Smooth muscle cell (in vitro differentiated cells): ENCODE data around the gene CCDC6. TPM values are rescaled to one million over a fixed set of nuclear protein-coding genes. Genes with fewer than 3 reads are reported as not detected.
"Not testable (repeated sequence)": the region's sequence is repeated elsewhere in the genome, so short reads cannot be mapped to it uniquely, and the experiment has no call there.

Experiments used
- DNase-seq: peaks from one replicate; lab custom pipeline; 2025; ENCODE audit not compliant: unreplicated experiment; lab: John Stamatoyannopoulos, UW
- H2AFZ ChIP-seq: fragments of 200-600 bp; sonication (generic); 2 replicates; pipeline ENCODE4 v1.6.0; 2016; ENCODE audit warnings: antibody characterized with exemption, low read depth, mild to moderate bottlenecking
- H3F3A ChIP-seq: fragments of 200-600 bp; sonication (generic); 2 replicates; pipeline ENCODE4 v1.6.0; 2017; ENCODE audit warnings: antibody characterized with exemption, low read depth
- H3K27ac ChIP-seq: fragments of 200-600 bp; sonication (generic); 2 replicates; pipeline ENCODE4 v1.5.1; 2016; ENCODE audit warnings: low read depth, mild to moderate bottlenecking
- H3K27me3 ChIP-seq: fragments of 200-600 bp; sonication (generic); 2 replicates; pipeline ENCODE4 v1.6.1; 2016; ENCODE audit warnings: low read depth, mild to moderate bottlenecking
- H3K36me3 ChIP-seq: fragments of 200-600 bp; sonication (generic); 2 replicates; pipeline ENCODE4 v1.5.1; 2016; ENCODE audit warnings: low read depth
- H3K4me1 ChIP-seq: fragments of 200-600 bp; sonication (generic); 2 replicates; pipeline ENCODE4 v1.5.1; 2016; ENCODE audit warnings: low read depth
- H3K4me2 ChIP-seq: fragments of 200-600 bp; sonication (generic); 2 replicates; pipeline ENCODE4 v1.6.0; 2016; ENCODE audit warnings: mild to moderate bottlenecking
- H3K4me3 ChIP-seq: fragments of 200-600 bp; sonication (generic); 2 replicates; pipeline ENCODE4 v1.5.1; 2016; ENCODE audit warnings: mild to moderate bottlenecking
- H3K79me2 ChIP-seq: fragments of 200-600 bp; sonication (generic); 2 replicates; pipeline ENCODE4 v1.6.0; 2016; ENCODE audit warnings: low read depth, mild to moderate bottlenecking
- H3K9ac ChIP-seq: fragments of 200-600 bp; sonication (generic); 2 replicates; pipeline ENCODE4 v1.6.0; 2016; ENCODE audit warnings: low read depth
- H3K9me3 ChIP-seq: fragments of 200-600 bp; sonication (generic); replicated peaks from 2 replicates; pipeline ENCODE4 v1.5.1; 2016; ENCODE audit warnings: low read depth
- H4K20me1 ChIP-seq: fragments of 200-600 bp; sonication (generic); 2 replicates; pipeline ENCODE4 v1.6.0; 2016; ENCODE audit warnings: low read depth
- WGBS: methylation state at CpG from one replicate; pipeline ENCODE4 v1.1.7; 2016; ENCODE audit warnings: low lambda C conversion rate; 5-methylcytosine and 5-hydroxymethylcytosine counted together
- polyA plus RNA-seq: library from polyadenylated mRNA; unstranded; fragments of >200 nt; fragmentation: Nextera tagmentation; extraction: Ambion mirVana; gene quantifications from 2 replicates; pipeline ENCODE4 v1.2.1, GENCODE V29; 2016
- total RNA-seq: library from RNA; depleted of rRNA; stranded (reverse); fragments of >200 nt; gene quantifications from 2 replicates; pipeline ENCODE4 v1.2.3, GENCODE V29; 2014
- TF ChIP-seq, protein P1 (sequence below): fragments of 200-600 bp; sonication (generic); IDR thresholded peaks from 2 replicates; pipeline ENCODE4 v1.5.1; 2017; ENCODE audit warnings: borderline replicate concordance, mild to moderate bottlenecking, antibody characterized with exemption; ENCODE audit not compliant: insufficient read depth, poor library complexity, severe bottlenecking

CCDC6 gene
- total and polyA plus RNA-seq, 2 experiments from 2014 or later, result 15.3 to 36.8 TPM

DNA sequence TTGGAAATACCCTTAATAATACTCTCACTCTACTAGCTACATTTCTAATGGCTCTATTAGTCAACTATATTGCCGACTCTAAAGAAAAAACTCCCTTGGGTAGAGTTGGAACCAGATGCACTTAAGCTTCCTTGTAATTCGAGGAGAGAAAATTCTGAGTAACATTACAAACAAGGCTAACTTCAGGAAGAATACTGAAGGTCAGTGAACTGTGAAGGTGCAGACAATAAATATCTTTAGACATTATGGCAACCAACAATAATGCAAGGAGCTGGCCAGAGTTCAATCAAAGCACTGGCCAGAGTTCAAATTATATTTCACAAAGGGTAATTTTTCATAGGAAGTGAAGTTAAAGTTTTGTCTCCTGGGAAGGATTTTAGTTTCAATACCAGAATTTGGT, 112.4 kb downstream of the CCDC6 start:
- WGBS, result 85% methylated on average over 2 of the region's 2 CpGs
- H4K20me1 ChIP-seq, result no peaks in the 10 kb centered on the region
- DNase-seq, result no peak
- H3F3A ChIP-seq, result no peaks in the 10 kb centered on the region
- H3K9ac ChIP-seq, result no peak overlapping the region
- H3K9me3 ChIP-seq, result no peaks in the 10 kb centered on the region
- peaks cover 34% of the 10 kb centered on the region for H3K36me3 ChIP-seq
- no peak overlapping the region for H2AFZ ChIP-seq
- no peaks in the 10 kb centered on the region for H3K4me1 ChIP-seq
- H3K4me2 ChIP-seq, result no peak overlapping the region
- no peaks in the 10 kb centered on the region for H3K27me3 ChIP-seq
- no peak overlapping the region for H3K4me3 ChIP-seq
- H3K79me2 ChIP-seq, result no peaks in the 10 kb centered on the region
- TF ChIP-seq, protein P1, sequence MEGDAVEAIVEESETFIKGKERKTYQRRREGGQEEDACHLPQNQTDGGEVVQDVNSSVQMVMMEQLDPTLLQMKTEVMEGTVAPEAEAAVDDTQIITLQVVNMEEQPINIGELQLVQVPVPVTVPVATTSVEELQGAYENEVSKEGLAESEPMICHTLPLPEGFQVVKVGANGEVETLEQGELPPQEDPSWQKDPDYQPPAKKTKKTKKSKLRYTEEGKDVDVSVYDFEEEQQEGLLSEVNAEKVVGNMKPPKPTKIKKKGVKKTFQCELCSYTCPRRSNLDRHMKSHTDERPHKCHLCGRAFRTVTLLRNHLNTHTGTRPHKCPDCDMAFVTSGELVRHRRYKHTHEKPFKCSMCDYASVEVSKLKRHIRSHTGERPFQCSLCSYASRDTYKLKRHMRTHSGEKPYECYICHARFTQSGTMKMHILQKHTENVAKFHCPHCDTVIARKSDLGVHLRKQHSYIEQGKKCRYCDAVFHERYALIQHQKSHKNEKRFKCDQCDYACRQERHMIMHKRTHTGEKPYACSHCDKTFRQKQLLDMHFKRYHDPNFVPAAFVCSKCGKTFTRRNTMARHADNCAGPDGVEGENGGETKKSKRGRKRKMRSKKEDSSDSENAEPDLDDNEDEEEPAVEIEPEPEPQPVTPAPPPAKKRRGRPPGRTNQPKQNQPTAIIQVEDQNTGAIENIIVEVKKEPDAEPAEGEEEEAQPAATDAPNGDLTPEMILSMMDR, result no peak
- H3K27ac ChIP-seq, result no peak overlapping the region

DNA sequence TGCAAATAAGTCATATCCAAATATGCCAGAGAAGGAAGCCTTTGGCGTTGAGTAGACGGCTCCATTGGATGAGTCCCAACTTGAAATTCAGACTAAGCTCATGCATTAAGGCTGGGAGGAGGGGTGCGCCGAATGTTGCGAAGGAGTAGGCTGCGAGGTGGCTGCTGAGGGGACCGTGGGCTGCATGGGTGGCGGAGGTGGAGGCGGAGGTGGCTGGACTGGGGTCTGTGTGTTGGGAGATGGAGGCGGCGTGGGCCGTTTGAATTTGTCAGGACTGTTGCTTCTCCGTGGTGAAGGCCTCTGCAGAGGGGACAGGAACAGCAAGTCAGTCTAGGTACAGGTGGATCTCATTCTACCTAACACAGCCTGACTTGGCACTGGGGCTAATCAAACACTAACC, 113.5 kb downstream of the CCDC6 start:
- TF ChIP-seq, protein P1, result no peak
- Histone ChIP-seq H4K20me1 (no peaks in the 10 kb centered on the region), H3K36me3 (peaks cover 29% of the 10 kb centered on the region)

DNA sequence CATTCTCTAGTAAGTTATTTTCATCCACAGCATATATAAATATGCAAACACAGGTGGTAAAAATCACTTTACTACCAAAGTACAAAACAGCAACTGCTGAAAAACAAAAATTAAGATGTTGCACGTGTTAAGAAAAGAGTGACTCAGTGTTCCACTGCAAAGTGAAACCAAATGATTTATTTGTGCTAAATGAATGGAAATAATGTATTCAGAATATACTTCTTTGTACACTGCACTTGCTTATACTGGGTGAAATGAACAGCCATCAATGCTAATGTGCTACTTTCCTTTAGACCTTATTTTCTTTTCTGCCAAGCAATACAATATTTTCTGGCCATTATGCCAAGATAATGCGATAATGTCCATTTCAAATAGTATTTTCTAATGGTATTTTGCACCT, 114.8 kb downstream of the CCDC6 start:
- TF ChIP-seq, protein P1, result no peak
- H3K4me1 ChIP-seq, result no peaks in the 10 kb centered on the region
- no peak overlapping the region for H3K27ac ChIP-seq
- H3K36me3 ChIP-seq, result peaks cover 28% of the 10 kb centered on the region
- H3K27me3 ChIP-seq, result no peaks in the 10 kb centered on the region
- H3K9ac ChIP-seq, result no peak overlapping the region
- H3F3A ChIP-seq, result no peaks in the 10 kb centered on the region
- no peaks in the 10 kb centered on the region for H3K79me2 ChIP-seq
- no peaks in the 10 kb centered on the region for H4K20me1 ChIP-seq
- DNase-seq, result no peak
- H3K4me2 ChIP-seq, result no peak overlapping the region
- no peaks in the 10 kb centered on the region for H3K9me3 ChIP-seq
- H3K4me3 ChIP-seq, result no peak overlapping the region
- 89% methylated on average over 2 of the region's 2 CpGs for WGBS
- H2AFZ ChIP-seq, result no peak overlapping the region

More for the DNA sequence above, 113.5 kb downstream of the CCDC6 start:
- Histone ChIP-seq H3K9me3 (no peaks in the 10 kb centered on the region), H3K27ac (no peak overlapping the region), H3K9ac (no peak overlapping the region), H2AFZ (no peak overlapping the region), H3K79me2 (no peaks in the 10 kb centered on the region), H3K4me3 (no peak overlapping the region), H3K27me3 (no peaks in the 10 kb centered on the region), H3F3A (no peaks in the 10 kb centered on the region), H3K4me2 (no peak overlapping the region), H3K4me1 (no peaks in the 10 kb centered on the region)
- no peak for DNase-seq
- WGBS, result 93% methylated on average over 12 of the region's 13 CpGs

DNA sequence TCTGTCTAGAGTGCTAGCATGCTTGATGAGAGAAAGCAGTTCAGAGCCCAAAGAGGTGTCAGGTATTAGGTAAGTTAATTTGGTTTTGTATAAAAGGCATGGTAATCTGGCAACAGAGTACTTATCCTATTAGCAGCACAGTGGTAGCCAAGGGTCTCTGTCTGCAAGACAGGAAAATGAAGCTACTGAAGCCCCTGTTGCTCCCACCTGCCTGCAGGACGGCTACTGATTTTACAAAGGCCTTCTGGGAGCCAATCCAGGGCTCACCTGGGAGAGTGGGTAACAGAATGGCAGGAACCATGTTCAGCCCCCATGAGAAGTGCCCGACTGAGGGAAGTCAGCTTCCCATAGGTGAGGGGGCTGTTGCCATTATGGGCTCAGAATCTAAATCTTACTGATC, 116.3 kb downstream of the CCDC6 start:
- H3K9me3 ChIP-seq, H2AFZ ChIP-seq, H3K4me3 ChIP-seq, H3K79me2 ChIP-seq, H3K9ac ChIP-seq, H4K20me1 ChIP-seq, H3K4me2 ChIP-seq, H3K27me3 ChIP-seq, H3F3A ChIP-seq, DNase-seq, H3K4me1 ChIP-seq, H3K27ac ChIP-seq: not testable (repeated sequence)
- peaks cover 23% of the 10 kb centered on the region for H3K36me3 ChIP-seq
- 40% methylated on average over 2 of the region's 2 CpGs for WGBS

DNA sequence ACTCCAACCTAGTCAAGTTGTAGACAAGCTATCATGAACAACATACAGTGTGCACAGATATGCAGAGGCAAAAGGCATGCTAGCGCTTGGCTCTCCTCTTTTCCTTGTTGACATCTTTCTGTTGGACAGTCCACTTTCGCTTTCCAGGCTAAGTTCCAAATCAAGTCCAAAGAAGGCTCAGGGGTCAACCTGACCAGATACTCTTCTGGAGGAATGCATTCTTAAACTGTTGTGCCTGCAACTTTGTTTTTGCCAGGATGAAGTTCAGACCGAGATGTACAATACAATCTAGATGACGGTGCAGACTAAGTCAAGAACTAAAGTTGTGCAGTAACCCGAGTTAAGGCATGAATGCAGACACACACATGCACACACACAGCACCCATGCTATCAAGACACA, 117.4 kb downstream of the CCDC6 start:
- not testable (repeated sequence) for H2AFZ ChIP-seq, H3K27me3 ChIP-seq, H4K20me1 ChIP-seq, H3K4me3 ChIP-seq, DNase-seq, H3F3A ChIP-seq, H3K4me1 ChIP-seq, H3K9ac ChIP-seq, H3K4me2 ChIP-seq, H3K27ac ChIP-seq, H3K79me2 ChIP-seq, H3K9me3 ChIP-seq
- 98% methylated on average over 5 of the region's 5 CpGs for WGBS
- H3K36me3 ChIP-seq, result peaks cover 18% of the 10 kb centered on the region

DNA sequence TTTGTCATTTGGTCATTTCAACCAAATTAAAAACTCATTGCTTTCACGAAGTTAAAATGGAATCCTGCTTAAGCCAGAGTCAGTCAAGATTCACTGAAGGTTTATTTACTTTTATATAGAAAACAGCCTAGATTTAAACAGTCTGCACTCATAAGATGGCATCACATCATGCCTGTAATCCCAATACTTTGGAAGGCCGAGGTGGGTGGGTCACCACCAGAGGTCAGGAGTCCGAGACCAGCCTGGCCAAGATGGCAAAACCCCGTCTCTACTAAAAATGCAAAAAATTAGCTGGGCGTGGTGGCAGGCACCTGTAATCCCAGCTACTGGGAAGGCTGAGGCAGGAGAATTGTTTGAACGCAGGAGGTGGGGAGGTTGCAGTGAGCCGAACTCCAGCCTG, 119.3 kb downstream of the CCDC6 start:
- not testable (repeated sequence) for H3K9me3 ChIP-seq, H4K20me1 ChIP-seq

More for the DNA sequence above, 119.3 kb downstream of the CCDC6 start:
- not testable (repeated sequence) for DNase-seq, H3K36me3 ChIP-seq, H2AFZ ChIP-seq, H3F3A ChIP-seq, H3K79me2 ChIP-seq, H3K9ac ChIP-seq, H3K4me2 ChIP-seq, H3K27ac ChIP-seq, H3K4me1 ChIP-seq, H3K27me3 ChIP-seq, H3K4me3 ChIP-seq
- WGBS, result 84% methylated on average over 7 of the region's 7 CpGs
